H9 (cell line): ENCODE data around the gene FHIP1B. TPM values are rescaled to one million over a fixed set of nuclear protein-coding genes. Genes with fewer than 3 reads are reported as not detected.

ENCODE experiments used
- DNase-seq: peaks from one replicate; pipeline ENCODE4 v3.0.0-alpha.2; 2017
- H2AFZ ChIP-seq: one replicate; pipeline ENCODE4 v1.6.1; 2013; ENCODE audit warnings: mild to moderate bottlenecking, low read length, control low read depth, moderate library complexity
- H2AK5ac ChIP-seq: 2 replicates; pipeline ENCODE4 v1.6.1; 2013; ENCODE audit warnings: low read length, control low read depth, mixed read lengths; ENCODE audit not compliant: insufficient read length
- H2BK120ac ChIP-seq: one replicate; pipeline ENCODE4 v1.6.1; 2013; ENCODE audit warnings: low read depth, mild to moderate bottlenecking, low read length, control low read depth, inconsistent platforms; ENCODE audit not compliant: poor library complexity, severe bottlenecking
- H2BK12ac ChIP-seq: 2 replicates; pipeline ENCODE4 v1.6.1; 2013; ENCODE audit warnings: low read length, control low read depth, mixed read lengths, low read depth; ENCODE audit not compliant: insufficient read length
- H2BK15ac ChIP-seq: 2 replicates; pipeline ENCODE4 v1.6.1; 2013; ENCODE audit warnings: low read depth, low read length, control low read depth
- H2BK20ac ChIP-seq: one replicate; pipeline ENCODE4 v1.6.1; 2013; ENCODE audit warnings: low read depth, mild to moderate bottlenecking, low read length, control low read depth, inconsistent platforms; ENCODE audit not compliant: poor library complexity, severe bottlenecking
- H2BK5ac ChIP-seq: 2 replicates; pipeline ENCODE4 v1.6.1; 2013; ENCODE audit warnings: low read length, control low read depth, mixed read lengths; ENCODE audit not compliant: insufficient read length
- H3K14ac ChIP-seq: 2 replicates; pipeline ENCODE4 v1.6.1; 2013; ENCODE audit warnings: low read length, control low read depth; ENCODE audit not compliant: insufficient read depth
- H3K18ac ChIP-seq: 2 replicates; pipeline ENCODE4 v1.6.1; 2013; ENCODE audit warnings: low read depth, mild to moderate bottlenecking, mixed read lengths, low read length, control low read depth; ENCODE audit not compliant: insufficient read length
- H3K23ac ChIP-seq: 2 replicates; pipeline ENCODE4 v1.6.1; 2013; ENCODE audit warnings: low read length, control low read depth, mixed read lengths, low read depth; ENCODE audit not compliant: insufficient read length
- H3K23me2 ChIP-seq: 2 replicates; pipeline ENCODE4 v1.6.1; 2013; ENCODE audit warnings: low read depth, mild to moderate bottlenecking, mixed read lengths, low read length, control low read depth; ENCODE audit not compliant: insufficient read length, poor library complexity, severe bottlenecking
- H3K27ac ChIP-seq: 2 replicates; pipeline ENCODE4 v1.5.1; 2013; ENCODE audit warnings: low read length, control low read depth, mixed read lengths, low read depth; ENCODE audit not compliant: insufficient read length
- H3K27me3 ChIP-seq: 2 replicates; pipeline ENCODE4 v1.6.1; 2013; ENCODE audit warnings: low read length, control low read depth, inconsistent platforms; ENCODE audit not compliant: insufficient read depth
- H3K4ac ChIP-seq: 2 replicates; pipeline ENCODE4 v1.6.1; 2013; ENCODE audit warnings: low read depth, mild to moderate bottlenecking, control low read depth, inconsistent platforms, low read length, moderate library complexity
- H3K4me1 ChIP-seq: 2 replicates; pipeline ENCODE4 v1.6.1; 2013; ENCODE audit warnings: low read length, control low read depth, inconsistent platforms; ENCODE audit not compliant: insufficient read depth
- H3K4me2 ChIP-seq: 2 replicates; pipeline ENCODE4 v1.6.1; 2013; ENCODE audit warnings: low read length, control low read depth, mixed read lengths; ENCODE audit not compliant: insufficient read length, insufficient read depth
- H3K56ac ChIP-seq: 2 replicates; pipeline ENCODE4 v1.6.1; 2013; ENCODE audit warnings: low read depth, mild to moderate bottlenecking, mixed read lengths, low read length, control low read depth; ENCODE audit not compliant: insufficient read length
- H3K79me1 ChIP-seq: 2 replicates; pipeline ENCODE4 v1.6.1; 2013; ENCODE audit warnings: low read depth, mild to moderate bottlenecking, moderate library complexity, low read length, control low read depth, inconsistent platforms; ENCODE audit not compliant: insufficient read depth, poor library complexity, severe bottlenecking
- H3K79me2 ChIP-seq: 2 replicates; pipeline ENCODE4 v1.6.1; 2013; ENCODE audit warnings: low read length, control low read depth, inconsistent platforms; ENCODE audit not compliant: insufficient read depth
- H3K9ac ChIP-seq: 2 replicates; pipeline ENCODE4 v1.6.1; 2013; ENCODE audit warnings: low read length, control low read depth, mixed read lengths; ENCODE audit not compliant: insufficient read length; ENCODE audit errors: extremely low read depth
- H3K9me3 ChIP-seq: one replicate; pipeline ENCODE4 v1.6.1; 2013; ENCODE audit warnings: low read depth, low read length, inconsistent platforms; ENCODE audit not compliant: control insufficient read depth
- H3T11ph ChIP-seq: one replicate; pipeline ENCODE4 v1.6.1; 2013; ENCODE audit warnings: mild to moderate bottlenecking, low read length, control low read depth, inconsistent platforms
- H4K20me1 ChIP-seq: one replicate; pipeline ENCODE4 v1.6.1; 2013; ENCODE audit not compliant: control insufficient read depth, insufficient read length, insufficient read depth
- H4K5ac ChIP-seq: 2 replicates; pipeline ENCODE4 v1.6.1; 2013; ENCODE audit warnings: low read depth, mild to moderate bottlenecking, mixed read lengths, low read length, control low read depth; ENCODE audit not compliant: insufficient read length
- H4K8ac ChIP-seq: replicated peaks from 2 replicates; pipeline ENCODE4 v1.6.1; 2013; ENCODE audit warnings: low read length, control low read depth, mixed read lengths, low read depth; ENCODE audit not compliant: insufficient read length
- H4K91ac ChIP-seq: 2 replicates; pipeline ENCODE4 v1.6.1; 2013; ENCODE audit warnings: low read depth, mild to moderate bottlenecking, moderate library complexity, mixed read lengths, low read length, control low read depth; ENCODE audit not compliant: insufficient read length
- H3K27ac Mint-ChIP-seq, 3 experiments: 2 replicates in 2 of 3; 3 replicates in 1 of 3; pipeline ENCODE4 v1.8.0; 2020 to 2021; ENCODE audit warnings: mixed read lengths in 3 of 3, mild to moderate bottlenecking in 1 of 3, moderate library complexity in 1 of 3
- H3K27me3 Mint-ChIP-seq: 2 replicates; pipeline ENCODE4 v1.8.0; 2021; ENCODE audit warnings: low read depth, mild to moderate bottlenecking, moderate library complexity, mixed read lengths
- H3K36me3 Mint-ChIP-seq, 3 experiments: 2 replicates in 2 of 3; 3 replicates in 1 of 3; pipeline ENCODE4 v1.8.0; 2020 to 2021; ENCODE audit warnings: low read depth in 3 of 3, mixed read lengths in 3 of 3; ENCODE audit not compliant: insufficient read depth in 1 of 3
- H3K4me1 Mint-ChIP-seq, 2 experiments: 2 replicates each; pipeline ENCODE4 v1.8.0; 2020; ENCODE audit warnings: mixed read lengths in 2 of 2
- H3K4me3 Mint-ChIP-seq, 2 experiments: 2 replicates in 1 of 2; 3 replicates in 1 of 2; pipeline ENCODE4 v1.8.0; 2020 to 2021; ENCODE audit warnings: mild to moderate bottlenecking in 2 of 2, mixed read lengths in 2 of 2, moderate library complexity in 1 of 2
- H3K9me3 Mint-ChIP-seq, 2 experiments: 2 replicates in 1 of 2; 3 replicates in 1 of 2; pipeline ENCODE4 v1.8.0; 2020; ENCODE audit warnings: mild to moderate bottlenecking in 2 of 2, mixed read lengths in 2 of 2, moderate library complexity in 1 of 2
- CTCF ChIP-seq: fragments of 200-600 bp; sonication (generic); conservative IDR thresholded peaks from 3 replicates; pipeline ENCODE4 v1.8.0; 2021; ENCODE audit warnings: antibody characterized with exemption, mild to moderate bottlenecking
- WGBS: extraction: QIAGEN DNeasy Blood & Tissue Kit; methylation state at CpG from one replicate; pipeline ENCODE4 v1.1.7; 2013; ENCODE audit warnings: missing lambda C conversion rate, low lambda C conversion rate, mixed read lengths; ENCODE audit not compliant: insufficient read length; ENCODE audit errors: extremely low coverage; 5-methylcytosine and 5-hydroxymethylcytosine counted together
- total RNA-seq: library from RNA; stranded (reverse); gene quantifications from 2 replicates; pipeline ENCODE4 v1.2.1, GENCODE V29; 2021

Gene FHIP1B
- total RNA-seq, 1 experiment from 2014 or later, result 28.5 TPM

- H2BK15ac ChIP-seq, result no peak overlapping the region
- no peak overlapping the region for H3T11ph ChIP-seq
- H3K18ac ChIP-seq, result no peak overlapping the region
- no peaks in the 10 kb centered on the region for H3K9me3 ChIP-seq
- H3K9ac ChIP-seq, result no peak overlapping the region
- H3K4me1 ChIP-seq, result no peaks in the 10 kb centered on the region
- no peak overlapping the region for H3K4ac ChIP-seq
- Mint-ChIP-seq H3K27me3 (peaks cover 7% of the 10 kb centered on the region), H3K4me3 (no peak overlapping the region), H3K27ac (peak overlapping the region in 1 of 3 experiments; percentile 15; a peak in 1 of 7 replicates), H3K4me1 (peaks cover 10% of the 10 kb centered on the region in 2 experiments), H3K9me3 (no peaks in the 10 kb centered on the region; a peak in 1 of 5 replicates), H3K36me3 (no peaks in the 10 kb centered on the region)
- H2AFZ ChIP-seq, result no peak overlapping the region
- H4K20me1 ChIP-seq, result no peaks in the 10 kb centered on the region
- H3K79me2 ChIP-seq, result no peaks in the 10 kb centered on the region
- H3K27me3 ChIP-seq, result no peaks in the 10 kb centered on the region
- no peak overlapping the region for H4K8ac ChIP-seq
- no peak for TF ChIP-seq CTCF
- DNase-seq, result no peak
- no peak overlapping the region for H2BK20ac ChIP-seq
- no peaks in the 10 kb centered on the region for H3K23me2 ChIP-seq
- H3K79me1 ChIP-seq, result no peaks in the 10 kb centered on the region
- no peak overlapping the region for H2BK5ac ChIP-seq
- no CpG with 5 or more reads among the region's 6 CpGs for WGBS
- H3K56ac ChIP-seq, result no peak overlapping the region
- H3K23ac ChIP-seq, result no peak overlapping the region
- H4K91ac ChIP-seq, result no peak overlapping the region
- H3K14ac ChIP-seq, result no peak overlapping the region
- no peak overlapping the region for H3K27ac ChIP-seq
- H4K5ac ChIP-seq, result no peak overlapping the region
- H3K4me2 ChIP-seq, result no peak overlapping the region
- no peak overlapping the region for H2BK12ac ChIP-seq
- H2BK120ac ChIP-seq, result no peak overlapping the region
- no peak overlapping the region for H2AK5ac ChIP-seq
Measured at GRCh38 chr11:6251990-6252473, 17.6 kb upstream of the FHIP1B start.
